GM18951 (cell line): ENCODE data around the gene VTCN1.

Source experiments
- POLR2A ChIP-seq: IDR thresholded peaks from 4 replicates; pipeline ENCODE4 v1.6.1; 2011; ENCODE audit warnings: mild to moderate bottlenecking; ENCODE audit not compliant: insufficient read length, insufficient read depth; ENCODE audit errors: extremely low read depth
- in situ Hi-C: fragments of 300-500 bp; cut with MboI; formaldehyde crosslinking; loops from one replicate; pipeline ENCODE4 v1.12.0; 2022; ENCODE audit warnings: low sequenced_read_pairs, mixed read lengths, inconsistent platforms; ENCODE audit not compliant: unreplicated experiment

VTCN1 gene

GRCh38 chr1:117146072-117146471, 64.7 kb downstream of the VTCN1 start:
- in situ Hi-C loops = no loop called here

GRCh38 chr1:117143871-117144270, 66.9 kb downstream of the VTCN1 start:
- no peak for TF ChIP-seq POLR2A
- in situ Hi-C loops = no loop called here

More at GRCh38 chr1:117146072-117146471, 64.7 kb downstream of the VTCN1 start:
- TF ChIP-seq POLR2A = no peak

- no peak for TF ChIP-seq POLR2A
- in situ Hi-C loops = no loop called here
Observed at GRCh38 chr1:117143172-117143571, 67.6 kb downstream of the VTCN1 start.

- in situ Hi-C loops = no loop called here
- TF ChIP-seq POLR2A = no peak
Observed at GRCh38 chr1:117142200-117142599, 68.5 kb downstream of the VTCN1 start.

- in situ Hi-C loops = no loop called here
- no peak for TF ChIP-seq POLR2A
Observed at GRCh38 chr1:117138561-117138960, 72.2 kb downstream of the VTCN1 start.

- in situ Hi-C loops = no loop called here
- TF ChIP-seq POLR2A = no peak
Observed at GRCh38 chr1:117138106-117138505, 72.6 kb downstream of the VTCN1 start.

GRCh38 chr1:117137281-117137855, 73.4 kb downstream of the VTCN1 start:
- in situ Hi-C loops = no loop called here
- TF ChIP-seq POLR2A = no peak

- TF ChIP-seq POLR2A = no peak
- in situ Hi-C loops = no loop called here
Observed at GRCh38 chr1:117136749-117137148, 74.0 kb downstream of the VTCN1 start.

GRCh38 chr1:117135329-117135728, 75.4 kb downstream of the VTCN1 start:
- in situ Hi-C loops = no loop called here
- no peak for TF ChIP-seq POLR2A

- in situ Hi-C loops = no loop called here
- TF ChIP-seq POLR2A = no peak
Observed at GRCh38 chr1:117130526-117130925, 80.2 kb downstream of the VTCN1 start.

- in situ Hi-C loops = no loop called here
- no peak for TF ChIP-seq POLR2A
Observed at GRCh38 chr1:117128323-117129079, 82.2 kb downstream of the VTCN1 start.

GRCh38 chr1:117127795-117128194, 82.9 kb downstream of the VTCN1 start:
- TF ChIP-seq POLR2A = no peak

GRCh38 chr1:117124661-117125060, 86.1 kb downstream of the VTCN1 start:
- no peak for TF ChIP-seq POLR2A
- in situ Hi-C loops = no loop called here

More at GRCh38 chr1:117127795-117128194, 82.9 kb downstream of the VTCN1 start:
- in situ Hi-C loops = no loop called here

GRCh38 chr1:117123274-117123673, 87.5 kb downstream of the VTCN1 start:
- TF ChIP-seq POLR2A = no peak
- in situ Hi-C loops = no loop called here
